Measurements from ENCODE around the gene WFDC1. TPM values are rescaled to one million over a fixed set of nuclear protein-coding genes. Genes with fewer than 3 reads are reported as not detected.

The WFDC1 gene
- total RNA-seq, 2 donors from 2014 or later = 0.15 TPM; not detected in 1

DNA sequence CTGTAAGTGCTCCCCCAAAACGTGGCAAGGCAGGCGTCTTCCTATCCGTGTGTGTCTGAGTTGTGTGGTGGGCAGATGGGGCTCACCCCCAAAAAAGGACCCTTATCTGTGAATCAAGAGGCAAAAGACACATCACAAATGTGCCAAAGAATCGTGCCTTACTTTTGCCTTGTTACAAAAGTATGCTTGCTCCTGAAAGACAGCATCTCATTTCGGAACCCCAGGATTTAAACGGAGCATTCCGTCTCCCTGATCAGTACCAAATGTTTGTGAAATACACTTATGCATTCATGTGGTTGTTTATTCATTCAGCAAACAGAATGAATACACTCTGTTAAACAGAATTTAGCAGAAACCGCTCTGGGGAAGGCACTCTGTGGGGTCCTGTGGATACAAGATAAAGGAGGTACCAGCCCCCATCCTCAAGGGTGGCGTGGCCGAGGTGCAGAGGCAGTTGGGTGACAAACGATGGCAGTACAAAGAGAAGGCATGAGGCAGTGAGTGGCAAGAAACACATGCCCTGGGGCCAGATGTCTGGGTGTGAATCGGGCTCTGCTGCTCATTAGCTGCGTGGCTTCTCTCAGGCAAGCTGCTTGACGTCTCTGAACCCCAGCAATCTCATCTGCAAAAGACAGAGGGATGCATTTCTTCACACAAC is 654 bp downstream of the WFDC1 start:
- Histone ChIP-seq H3K27ac (ENCODE audit: low read depth, low read length) (no peak overlapping the region), H3K36me3 (ENCODE audit: control insufficient read depth, insufficient read depth, low read length) (no peaks in the 10 kb centered on the region), H3K4me1 (ENCODE audit: control insufficient read depth, insufficient read depth, low read length) (peaks cover 5% of the 10 kb centered on the region), H3K4me3 (ENCODE audit: low read length) (no peak overlapping the region), H3K9me3 (ENCODE audit: control insufficient read depth, low read length) (no peaks in the 10 kb centered on the region), H3K9ac (ENCODE audit: extremely low read depth, low read length, poor library complexity, severe bottlenecking) (no peak overlapping the region), H3K27me3 (ENCODE audit: control insufficient read depth, insufficient read depth, low read length, poor library complexity, severe bottlenecking) (peaks cover 20% of the 10 kb centered on the region)
- Mint-ChIP-seq H3K4me3 (no peak overlapping the region), H3K36me3 (ENCODE audit: low read depth) (no peaks in the 10 kb centered on the region), H3K27ac (no peak overlapping the region), H3K4me1 (peaks cover 13% of the 10 kb centered on the region), H3K27me3 (ENCODE audit: insufficient read depth) (peaks cover 21% of the 10 kb centered on the region), H3K9me3 (no peaks in the 10 kb centered on the region)
- TF ChIP-seq, protein P1, sequence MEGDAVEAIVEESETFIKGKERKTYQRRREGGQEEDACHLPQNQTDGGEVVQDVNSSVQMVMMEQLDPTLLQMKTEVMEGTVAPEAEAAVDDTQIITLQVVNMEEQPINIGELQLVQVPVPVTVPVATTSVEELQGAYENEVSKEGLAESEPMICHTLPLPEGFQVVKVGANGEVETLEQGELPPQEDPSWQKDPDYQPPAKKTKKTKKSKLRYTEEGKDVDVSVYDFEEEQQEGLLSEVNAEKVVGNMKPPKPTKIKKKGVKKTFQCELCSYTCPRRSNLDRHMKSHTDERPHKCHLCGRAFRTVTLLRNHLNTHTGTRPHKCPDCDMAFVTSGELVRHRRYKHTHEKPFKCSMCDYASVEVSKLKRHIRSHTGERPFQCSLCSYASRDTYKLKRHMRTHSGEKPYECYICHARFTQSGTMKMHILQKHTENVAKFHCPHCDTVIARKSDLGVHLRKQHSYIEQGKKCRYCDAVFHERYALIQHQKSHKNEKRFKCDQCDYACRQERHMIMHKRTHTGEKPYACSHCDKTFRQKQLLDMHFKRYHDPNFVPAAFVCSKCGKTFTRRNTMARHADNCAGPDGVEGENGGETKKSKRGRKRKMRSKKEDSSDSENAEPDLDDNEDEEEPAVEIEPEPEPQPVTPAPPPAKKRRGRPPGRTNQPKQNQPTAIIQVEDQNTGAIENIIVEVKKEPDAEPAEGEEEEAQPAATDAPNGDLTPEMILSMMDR (conservative IDR thresholded peaks at IDR 0.05) = no peak
- no peak for DNase-seq
- 82 to 83% methylated on average over 10 to 14 of the region's 14 CpGs for WGBS, 2 experiments (ENCODE audit: insufficient coverage in 1 of 2, insufficient read length in 1 of 2)

DNA sequence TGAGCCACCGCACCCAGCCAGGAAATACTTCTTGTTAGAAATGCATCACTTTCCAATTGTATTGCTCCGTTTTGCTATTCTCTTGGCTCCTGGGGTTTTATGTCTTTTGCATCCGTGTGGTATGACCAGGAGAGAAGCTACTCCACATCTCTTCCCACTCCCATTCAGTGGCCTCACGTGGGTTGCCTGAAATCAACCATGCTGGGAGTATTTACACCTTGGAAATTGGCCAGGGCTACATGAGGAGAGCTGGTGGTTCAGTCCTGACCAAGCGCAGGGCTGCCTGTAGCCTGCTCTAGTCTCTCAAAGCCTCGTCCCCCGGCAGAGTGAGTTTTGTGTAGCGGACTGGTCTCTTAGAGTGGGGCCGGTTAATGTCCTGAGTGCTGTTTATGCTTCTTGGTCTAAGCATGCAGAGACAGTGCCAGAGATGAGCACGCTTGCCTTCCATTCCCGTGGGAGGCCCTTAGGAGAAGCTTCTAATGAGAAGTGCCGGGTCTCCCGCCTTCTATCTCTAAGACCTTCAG is 3.8 kb downstream of the WFDC1 start:
- no peak overlapping the region for H3K27ac ChIP-seq (ENCODE audit: low read depth, low read length)

DNA sequence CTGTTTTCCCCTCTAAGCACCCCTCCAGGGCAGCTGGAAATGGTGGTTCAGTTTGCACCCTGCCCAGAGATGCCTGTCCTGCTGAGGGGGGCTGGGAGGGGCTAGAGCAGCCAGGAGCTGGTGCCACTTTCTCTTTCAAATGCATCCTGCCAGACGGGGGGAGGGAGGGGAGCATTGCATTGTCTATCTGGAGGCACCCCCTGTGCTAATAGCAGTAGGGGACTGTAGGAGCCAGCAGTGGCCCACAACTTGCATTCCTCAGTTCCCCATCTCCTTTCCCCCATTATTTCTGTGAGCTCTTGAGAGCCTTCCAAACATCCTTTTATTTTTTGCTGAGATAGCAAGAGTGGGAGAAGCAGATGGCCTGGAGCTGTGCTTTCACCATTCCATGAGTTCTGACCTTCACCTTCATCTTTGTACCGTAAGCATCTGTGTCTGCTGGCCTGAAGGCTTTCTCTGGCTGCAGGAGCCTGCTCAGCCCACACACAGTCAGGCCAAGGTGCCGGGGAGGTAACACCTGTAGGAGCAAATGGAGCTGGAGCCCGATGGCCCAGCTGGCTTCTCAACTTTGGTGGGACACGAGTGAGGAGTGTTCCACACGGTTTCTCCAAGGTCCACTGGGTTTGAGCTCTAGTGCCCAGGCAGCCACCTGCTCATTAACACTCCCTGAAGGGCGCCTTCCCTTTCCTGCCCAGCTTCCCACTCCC is 5.2 kb downstream of the WFDC1 start:
- H3K27me3 Mint-ChIP-seq (ENCODE audit: insufficient read depth) = peaks cover 27% of the 10 kb centered on the region
- peak; percentile 78 for DNase-seq
- no peak overlapping the region for H3K4me3 Mint-ChIP-seq
- H3K9me3 Mint-ChIP-seq = no peaks in the 10 kb centered on the region
- H3K27ac Mint-ChIP-seq = no peak overlapping the region
- Histone ChIP-seq H3K4me1 (ENCODE audit: control insufficient read depth, insufficient read depth, low read length) (peaks cover 5% of the 10 kb centered on the region), H3K9ac (ENCODE audit: extremely low read depth, low read length, poor library complexity, severe bottlenecking) (no peak overlapping the region), H3K27ac (ENCODE audit: low read depth, low read length) (no peak overlapping the region), H3K4me3 (ENCODE audit: low read length) (no peak overlapping the region), H3K36me3 (ENCODE audit: control insufficient read depth, insufficient read depth, low read length) (no peaks in the 10 kb centered on the region), H3K27me3 (ENCODE audit: control insufficient read depth, insufficient read depth, low read length, poor library complexity, severe bottlenecking) (peaks cover 10% of the 10 kb centered on the region), H3K9me3 (ENCODE audit: control insufficient read depth, low read length) (no peaks in the 10 kb centered on the region)
- H3K36me3 Mint-ChIP-seq (ENCODE audit: low read depth) = no peaks in the 10 kb centered on the region
- TF ChIP-seq, protein P1 (conservative IDR thresholded peaks at IDR 0.05) = no peak
- peaks cover 8% of the 10 kb centered on the region for H3K4me1 Mint-ChIP-seq
- WGBS, 2 experiments (ENCODE audit: insufficient coverage in 1 of 2, insufficient read length in 1 of 2) = 65 to 72% methylated on average over 6 to 7 of the region's 7 CpGs

More for the DNA sequence above, 3.8 kb downstream of the WFDC1 start:
- no peak for DNase-seq
- no peaks in the 10 kb centered on the region for H3K36me3 Mint-ChIP-seq (ENCODE audit: low read depth)
- H3K4me3 Mint-ChIP-seq = no peak overlapping the region
- WGBS, 2 experiments (ENCODE audit: insufficient coverage in 1 of 2, insufficient read length in 1 of 2) = 91 to 96% methylated on average over 12 to 13 of the region's 13 CpGs
- Histone ChIP-seq H3K36me3 (ENCODE audit: control insufficient read depth, insufficient read depth, low read length) (no peaks in the 10 kb centered on the region), H3K27me3 (ENCODE audit: control insufficient read depth, insufficient read depth, low read length, poor library complexity, severe bottlenecking) (peaks cover 20% of the 10 kb centered on the region), H3K4me1 (ENCODE audit: control insufficient read depth, insufficient read depth, low read length) (peaks cover 5% of the 10 kb centered on the region), H3K9me3 (ENCODE audit: control insufficient read depth, low read length) (no peaks in the 10 kb centered on the region), H3K4me3 (ENCODE audit: low read length) (no peak overlapping the region), H3K9ac (ENCODE audit: extremely low read depth, low read length, poor library complexity, severe bottlenecking) (no peak overlapping the region)
- peaks cover 8% of the 10 kb centered on the region for H3K4me1 Mint-ChIP-seq
- no peak overlapping the region for H3K27ac Mint-ChIP-seq
- TF ChIP-seq, protein P1 (conservative IDR thresholded peaks at IDR 0.05) = no peak
- H3K27me3 Mint-ChIP-seq (ENCODE audit: insufficient read depth) = peaks cover 33% of the 10 kb centered on the region
- H3K9me3 Mint-ChIP-seq = no peaks in the 10 kb centered on the region

Measured in endodermal cell (in vitro differentiated cells).